Non-pigmented ciliary epithelial cell (primary cell): ENCODE measurements around the gene RPS26.

Experiments used
- DNase-seq: peaks from one replicate; pipeline ENCODE4 v3.0.0-alpha.2; 2010; ENCODE audit warnings: low read depth

Gene RPS26

GRCh38 chr12:56078931-56079722 is 37.4 kb downstream of the RPS26 start:
- DNase-seq, result peak; percentile 30

- peak; percentile 35 for DNase-seq
Observed at GRCh38 chr12:56079723-56080555, 38.2 kb downstream of the RPS26 start, which contains the start of gene ERBB3. Gene ERBB3 (plus strand): TSS chr12:56080165. CDS start chr12:56080301, 136 bp downstream.

- DNase-seq, result no peak
Observed at GRCh38 chr12:56080556-56081138, 38.9 kb downstream of the RPS26 start.

- DNase-seq, result no peak
Observed at GRCh38 chr12:56081393-56082347, 40.0 kb downstream of the RPS26 start.

GRCh38 chr12:56082382-56082781 is 40.7 kb downstream of the RPS26 start:
- no peak for DNase-seq

- DNase-seq, result no peak
Observed at GRCh38 chr12:56082967-56083366, 41.2 kb downstream of the RPS26 start.

- DNase-seq, result no peak
Observed at GRCh38 chr12:56084958-56085543, 43.3 kb downstream of the RPS26 start.

- DNase-seq, result no peak
Observed at GRCh38 chr12:56086096-56086495, 44.4 kb downstream of the RPS26 start.

GRCh38 chr12:56086608-56087007 is 44.9 kb downstream of the RPS26 start:
- DNase-seq, result no peak

- no peak for DNase-seq
Observed at GRCh38 chr12:56087220-56087619, 45.5 kb downstream of the RPS26 start.
